Lower lobe of right lung (tissue), 2 donors: ENCODE measurements around the gene TRIB2. TPM values are rescaled to one million over a fixed set of nuclear protein-coding genes. Genes with fewer than 3 reads are reported as not detected.
A peak's percentile ranks its signal among the peaks of the same experiment; 100 is the strongest.

Source experiments
- ATAC-seq, 2 donors: fragments of 200-7000 bp; cut with Tn5 transposase; one replicate each; pipeline ENCODE4 v1.9.1; 2020 to 2022; ENCODE audit warnings: mild to moderate bottlenecking in 2 of 2, moderate library complexity in 2 of 2
- DNase-seq: peaks from one replicate; pipeline ENCODE4 v3.0.0-alpha.2; 2020
- H3K27ac ChIP-seq: fragments of 200-600 bp; one replicate; pipeline ENCODE4 v1.8.0; 2022
- H3K27me3 ChIP-seq: fragments of 200-600 bp; one replicate; pipeline ENCODE4 v1.8.0; 2022; ENCODE audit warnings: low read depth
- H3K36me3 ChIP-seq: fragments of 200-600 bp; one replicate; pipeline ENCODE4 v1.8.0; 2022; ENCODE audit warnings: mild to moderate bottlenecking
- H3K4me1 ChIP-seq: fragments of 200-600 bp; one replicate; pipeline ENCODE4 v1.8.0; 2022
- H3K4me3 ChIP-seq: fragments of 200-600 bp; one replicate; pipeline ENCODE4 v1.8.0; 2022; ENCODE audit warnings: mild to moderate bottlenecking
- H3K9me3 ChIP-seq: fragments of 200-600 bp; one replicate; pipeline ENCODE4 v1.8.0; 2022
- CTCF ChIP-seq: fragments of 200-600 bp; IDR thresholded peaks from one replicate; pipeline ENCODE4 v1.8.0; 2022; ENCODE audit warnings: antibody characterized with exemption, mild to moderate bottlenecking
- intact Hi-C: fragments of 100-400 bp; cut with DNase I; formaldehyde crosslinking; loops from one replicate; pipeline ENCODE4 v1.11.0; 2022
- total RNA-seq: library from RNA; stranded (reverse); fragmentation: NEBNext Ultra II Directional; extraction: Animal tissue kit (Norgen Biotek cat#: 25700); gene quantifications from one replicate; pipeline ENCODE4 v1.2.1, GENCODE V29; 2021
- donor health status: DM: no; HTN: yes; CAD: no; lungs with severe emphysema.

TRIB2 gene
- total RNA-seq, 1 donor from 2014 or later = 35.1 TPM

GRCh38 chr2:12750166-12750905 lies 33.6 kb downstream of the TRIB2 start:
- Histone ChIP-seq H3K4me1 (peaks cover 4% of the 10 kb centered on the region), H3K27me3 (no peaks in the 10 kb centered on the region), H3K4me3 (no peak overlapping the region), H3K27ac (no peak overlapping the region), H3K9me3 (peaks cover 5% of the 10 kb centered on the region), H3K36me3 (no peaks in the 10 kb centered on the region)
- no peak for TF ChIP-seq CTCF
- intact Hi-C loops = no loop called here
- ATAC-seq = no peak
- DNase-seq = no peak

GRCh38 chr2:12754643-12755042 lies 37.9 kb downstream of the TRIB2 start:
- DNase-seq (no peak), ATAC-seq (no peak)
- no peaks in the 10 kb centered on the region for H3K36me3 ChIP-seq
- TF ChIP-seq CTCF = no peak
- intact Hi-C loops = no loop called here
- peaks cover 16% of the 10 kb centered on the region for H3K4me1 ChIP-seq
- H3K27me3 ChIP-seq = no peaks in the 10 kb centered on the region
- H3K27ac ChIP-seq = no peak overlapping the region
- H3K4me3 ChIP-seq = no peak overlapping the region
- no peaks in the 10 kb centered on the region for H3K9me3 ChIP-seq

GRCh38 chr2:12755384-12755783 lies 38.6 kb downstream of the TRIB2 start:
- ATAC-seq = no peak

GRCh38 chr2:12759248-12759647 lies 42.5 kb downstream of the TRIB2 start:
- H3K27ac ChIP-seq = no peak overlapping the region
- DNase-seq = no peak
- peaks cover 17% of the 10 kb centered on the region for H3K4me1 ChIP-seq
- no peaks in the 10 kb centered on the region for H3K36me3 ChIP-seq
- no peak for TF ChIP-seq CTCF
- peak in 1 of 2 donors; percentile 46 for ATAC-seq
- intact Hi-C loops = no loop called here
- no peak overlapping the region for H3K4me3 ChIP-seq
- no peaks in the 10 kb centered on the region for H3K27me3 ChIP-seq
- no peaks in the 10 kb centered on the region for H3K9me3 ChIP-seq

More at GRCh38 chr2:12755384-12755783, 38.6 kb downstream of the TRIB2 start:
- Histone ChIP-seq H3K4me3 (no peak overlapping the region), H3K27me3 (no peaks in the 10 kb centered on the region), H3K27ac (no peak overlapping the region), H3K36me3 (no peaks in the 10 kb centered on the region), H3K9me3 (no peaks in the 10 kb centered on the region), H3K4me1 (peaks cover 17% of the 10 kb centered on the region)
- DNase-seq = no peak
- TF ChIP-seq CTCF = no peak
- intact Hi-C loops = no loop called here

GRCh38 chr2:12761104-12761503 lies 44.4 kb downstream of the TRIB2 start:
- H3K27ac ChIP-seq = no peak overlapping the region
- no peaks in the 10 kb centered on the region for H3K9me3 ChIP-seq
- DNase-seq (no peak), ATAC-seq (no peak)
- H3K4me1 ChIP-seq = peaks cover 8% of the 10 kb centered on the region
- intact Hi-C loops = no loop called here
- H3K27me3 ChIP-seq = no peaks in the 10 kb centered on the region
- TF ChIP-seq CTCF = no peak
- H3K36me3 ChIP-seq = no peaks in the 10 kb centered on the region
- no peak overlapping the region for H3K4me3 ChIP-seq
